GM18520 (cell line): ENCODE results near the gene SSR1.
"Not testable (repeated sequence)": the region's sequence is repeated elsewhere in the genome, so short reads cannot be mapped to it uniquely, and the experiment has no call there.

ENCODE experiments used
- ATAC-seq: cut with Tn5 transposase; IDR thresholded peaks from one replicate; pipeline ENCODE4 v1.9.1; 2021; ENCODE audit not compliant: unreplicated experiment

The SSR1 gene

DNA sequence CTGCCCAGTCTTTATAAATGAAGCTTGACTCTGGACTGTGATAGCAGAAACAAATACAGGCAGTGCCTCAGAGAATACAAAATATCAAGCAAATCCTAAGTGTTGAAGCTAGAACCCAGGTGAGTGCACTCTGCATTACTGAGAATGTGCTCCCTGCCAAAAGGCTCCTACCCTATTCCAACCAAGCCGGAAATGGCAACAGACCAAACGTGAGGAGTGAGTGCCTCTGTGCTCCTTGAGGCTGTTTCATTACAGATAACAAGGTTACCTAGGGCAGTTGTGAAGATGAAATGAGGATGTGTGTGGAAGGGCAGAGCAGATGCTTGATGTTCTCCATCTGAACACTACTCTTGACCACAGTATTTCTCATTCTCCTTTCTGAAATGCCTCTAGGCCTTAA is 29.3 kb downstream of the SSR1 start:
- no peak for ATAC-seq

DNA sequence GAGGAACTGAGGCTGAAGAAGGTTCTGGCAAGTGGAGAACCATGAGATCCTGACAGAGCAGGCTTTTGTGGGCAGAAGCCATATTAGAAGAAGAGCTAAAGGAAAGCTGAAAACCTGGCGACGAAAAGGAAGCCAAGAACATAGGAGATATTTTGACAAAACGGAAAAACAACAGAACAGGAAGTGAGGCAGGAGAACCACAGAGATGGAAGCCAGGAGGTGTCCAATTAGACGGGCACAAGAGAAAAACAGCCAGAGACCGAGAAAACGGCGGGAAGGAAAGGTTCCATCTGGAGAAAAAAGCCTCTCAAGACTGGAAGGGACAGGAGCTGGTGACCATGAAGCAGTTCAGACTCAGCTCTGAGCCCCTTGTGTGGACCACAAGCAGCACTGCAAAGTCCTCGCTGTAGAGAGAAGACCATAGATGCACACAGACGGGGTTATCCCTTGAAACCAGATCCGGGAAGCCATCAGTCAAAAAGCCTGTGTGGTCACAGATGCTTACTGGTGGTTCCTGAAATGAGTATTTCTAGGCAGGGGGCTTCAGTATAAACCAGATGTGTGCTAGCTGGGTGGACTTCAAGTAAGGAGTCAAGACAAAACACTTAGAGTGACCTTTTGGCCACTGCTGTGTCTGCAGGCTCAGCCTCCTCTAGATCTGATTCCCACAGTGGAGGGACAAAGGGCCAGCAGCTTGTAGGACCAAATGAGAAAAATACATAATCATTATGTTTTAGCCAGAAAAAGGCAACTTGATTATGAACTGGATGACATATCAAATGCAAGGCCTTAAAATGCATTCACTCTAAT is 30.7 kb downstream of the SSR1 start:
- ATAC-seq = no peak

DNA sequence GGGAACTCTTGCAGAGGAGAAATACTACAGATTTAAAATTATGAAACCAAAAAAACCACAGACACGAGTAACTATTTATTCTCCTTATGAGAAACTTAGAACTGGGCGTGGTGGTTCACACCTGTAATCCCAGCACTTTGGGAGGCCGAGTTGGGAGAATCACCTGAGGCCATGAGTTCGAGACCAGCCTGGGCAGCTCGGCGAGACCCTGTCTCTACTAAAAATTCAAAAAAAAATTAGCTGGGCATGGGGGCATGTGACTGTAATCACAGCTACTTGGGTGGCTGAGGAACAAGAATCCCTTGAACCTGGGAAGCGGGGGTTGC is 36.8 kb downstream of the SSR1 start:
- no peak for ATAC-seq

DNA sequence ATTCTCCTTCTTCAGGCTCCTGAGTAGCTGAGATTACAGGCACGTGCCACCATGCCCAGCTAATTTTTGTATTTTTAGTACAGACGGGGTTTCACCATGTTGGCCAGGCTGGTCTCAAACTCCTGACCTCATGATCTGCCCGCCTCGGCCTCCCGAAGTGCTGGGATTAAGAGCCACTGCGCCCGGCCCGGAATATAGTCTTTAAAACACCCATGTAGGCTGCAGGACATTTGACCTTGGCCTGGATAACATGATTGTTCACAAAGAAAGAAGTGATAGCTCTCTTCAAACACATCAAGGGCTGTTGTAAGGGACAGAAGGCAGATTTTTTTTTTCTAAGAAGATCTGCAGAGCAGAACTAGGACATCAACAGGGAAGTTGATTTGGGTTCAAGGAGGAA is 38.5 kb downstream of the SSR1 start:
- ATAC-seq = not testable (repeated sequence)

DNA sequence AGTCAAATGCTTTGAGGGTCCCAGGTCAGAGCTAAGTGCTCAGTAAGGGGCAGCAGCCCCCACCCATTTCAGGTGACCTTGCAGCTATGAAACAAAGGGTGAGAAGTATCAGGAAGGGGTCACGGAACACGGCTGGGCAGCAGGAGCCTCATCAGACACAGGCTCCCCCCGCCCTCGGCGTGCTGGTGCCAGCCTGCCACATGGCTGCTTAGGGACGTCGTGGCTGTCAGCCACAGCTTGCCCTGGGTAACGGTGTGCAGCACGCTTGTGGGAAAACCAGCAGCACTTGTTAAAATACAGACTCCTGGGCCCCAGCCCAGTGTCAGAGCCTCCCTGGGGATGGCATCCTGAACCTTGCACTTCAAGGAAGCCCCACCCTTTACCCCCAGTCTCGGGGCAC is 39.3 kb downstream of the SSR1 start:
- no peak for ATAC-seq

DNA sequence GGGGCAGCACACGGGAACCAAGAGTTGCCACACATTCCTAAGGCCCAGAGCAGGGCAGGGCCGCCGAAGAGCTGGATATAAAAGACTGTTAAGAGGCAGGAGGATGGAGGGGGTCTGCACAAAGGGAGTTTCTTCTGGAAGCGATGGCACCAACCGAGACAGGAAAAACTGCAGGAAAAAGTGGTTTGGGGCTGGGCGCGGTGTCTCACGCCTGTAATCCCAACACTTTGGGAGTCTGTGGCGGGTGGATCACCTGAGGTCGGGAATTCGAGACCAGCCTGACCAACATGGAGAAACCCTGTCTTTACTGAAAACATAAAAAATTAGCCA is 41.8 kb downstream of the SSR1 start:
- no peak for ATAC-seq

DNA sequence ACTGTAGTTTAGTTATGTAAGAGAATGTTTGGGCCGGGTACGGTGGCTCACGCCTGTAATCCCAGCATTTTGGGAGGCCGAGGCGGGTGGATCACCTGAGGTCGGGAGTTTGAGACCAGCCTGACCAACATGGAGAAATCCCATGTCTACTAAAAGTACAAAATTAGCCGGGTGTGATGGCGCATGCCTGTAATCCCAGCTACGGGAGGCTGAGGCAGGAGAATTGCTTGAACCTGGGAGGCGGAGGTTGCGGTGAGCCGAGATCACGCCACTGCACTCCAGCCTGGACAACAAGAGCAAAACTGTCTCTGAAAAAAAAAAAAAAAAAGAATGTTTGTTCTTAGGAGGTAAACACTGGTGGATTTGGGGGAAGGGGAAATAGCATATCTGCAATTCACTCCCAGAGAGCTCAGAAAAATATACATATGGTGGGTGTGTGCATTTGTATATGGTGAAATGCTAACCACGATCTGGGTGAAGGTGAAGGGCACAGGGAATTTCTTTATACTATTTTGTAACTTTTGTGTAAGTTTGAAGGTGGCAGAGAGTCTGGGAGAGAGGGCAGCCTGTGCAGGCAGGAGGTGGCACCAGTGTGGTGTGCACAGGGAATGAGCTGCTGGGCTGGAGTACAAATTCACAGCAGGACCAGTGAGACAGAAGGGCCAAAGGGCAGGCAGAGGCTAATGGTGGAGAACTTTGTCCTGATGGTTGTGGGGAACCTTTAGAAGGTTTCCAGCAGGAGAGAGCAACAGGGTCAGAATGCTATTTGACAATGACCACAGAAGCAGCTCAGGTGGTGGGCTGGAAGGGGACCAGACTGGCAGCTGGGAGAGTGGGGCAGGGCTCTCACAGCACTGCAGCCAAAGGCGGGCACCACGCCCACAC is 42.4 kb downstream of the SSR1 start:
- ATAC-seq = no peak

DNA sequence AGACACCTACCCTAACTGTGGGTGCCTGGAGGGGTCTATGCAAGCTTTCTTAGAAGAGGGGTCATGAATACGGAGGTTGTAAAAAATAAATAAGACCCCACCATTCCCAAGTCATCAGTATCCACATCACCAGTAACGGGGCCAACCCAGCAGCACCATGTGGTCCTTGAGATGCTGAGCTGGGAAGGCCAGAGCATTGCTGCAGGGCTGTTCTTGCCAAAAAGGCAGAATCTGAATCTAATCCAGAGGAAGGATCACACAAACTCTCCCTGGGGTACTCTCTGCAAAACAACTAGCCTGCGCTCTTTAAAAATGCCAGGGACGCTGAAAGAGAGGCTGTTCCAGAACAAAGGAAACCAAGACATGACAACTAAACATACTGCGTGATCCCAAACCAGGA is 43.2 kb downstream of the SSR1 start:
- ATAC-seq = no peak

DNA sequence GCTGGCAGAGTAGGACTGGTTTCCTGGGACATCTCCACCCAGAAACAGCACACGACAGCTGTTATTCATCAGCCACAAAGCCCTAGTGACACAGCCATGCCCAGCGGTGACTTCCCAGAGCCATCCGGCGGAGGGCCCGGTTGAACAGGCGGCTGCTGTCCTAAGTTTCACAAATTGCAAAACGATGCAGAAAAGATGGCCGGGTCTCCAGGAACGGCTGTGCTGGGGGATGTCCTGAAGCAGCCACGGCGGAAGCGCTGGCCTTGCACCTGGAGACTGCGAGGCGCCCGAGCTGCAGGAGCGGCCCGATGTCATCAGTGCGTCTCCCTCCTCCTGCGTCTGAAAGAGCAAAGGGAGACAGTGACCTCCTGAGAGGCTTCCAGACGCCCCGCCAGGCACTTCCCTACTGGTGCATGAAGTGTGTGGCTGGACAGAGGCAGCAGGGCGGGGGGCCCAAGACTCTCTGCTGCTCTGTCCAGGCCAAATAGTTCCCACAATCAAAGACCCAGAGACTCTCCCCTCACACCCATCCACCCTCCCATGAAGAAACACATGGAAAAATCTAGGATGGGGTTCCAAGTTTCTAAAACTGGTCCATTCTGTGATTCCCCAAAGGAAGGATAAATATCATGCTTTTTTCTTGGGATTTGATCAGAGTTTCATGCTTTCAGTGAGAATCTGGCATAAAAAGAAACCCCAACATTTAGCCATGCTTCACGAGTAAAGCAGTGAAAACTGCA is 44.0 kb downstream of the SSR1 start:
- no peak for ATAC-seq

DNA sequence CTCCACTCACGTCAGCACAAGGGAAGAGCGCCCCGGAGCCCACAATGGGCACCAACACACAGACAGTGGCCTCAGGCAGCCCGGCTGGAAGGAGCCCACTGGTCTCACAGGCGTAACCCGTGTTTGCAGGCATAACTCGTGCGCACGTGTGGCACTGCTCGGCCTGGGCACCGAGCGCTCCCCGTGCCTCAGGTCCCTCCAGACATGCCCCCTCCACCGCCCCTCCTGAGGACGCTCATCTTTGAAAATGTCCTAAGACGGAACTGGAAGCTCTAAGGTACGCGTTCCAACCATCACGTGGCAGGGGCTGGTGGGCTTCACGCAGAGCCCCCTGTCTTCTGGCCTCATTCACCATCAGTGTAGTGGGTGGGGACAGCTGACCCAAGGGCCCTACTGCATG is 44.6 kb downstream of the SSR1 start:
- ATAC-seq = no peak

DNA sequence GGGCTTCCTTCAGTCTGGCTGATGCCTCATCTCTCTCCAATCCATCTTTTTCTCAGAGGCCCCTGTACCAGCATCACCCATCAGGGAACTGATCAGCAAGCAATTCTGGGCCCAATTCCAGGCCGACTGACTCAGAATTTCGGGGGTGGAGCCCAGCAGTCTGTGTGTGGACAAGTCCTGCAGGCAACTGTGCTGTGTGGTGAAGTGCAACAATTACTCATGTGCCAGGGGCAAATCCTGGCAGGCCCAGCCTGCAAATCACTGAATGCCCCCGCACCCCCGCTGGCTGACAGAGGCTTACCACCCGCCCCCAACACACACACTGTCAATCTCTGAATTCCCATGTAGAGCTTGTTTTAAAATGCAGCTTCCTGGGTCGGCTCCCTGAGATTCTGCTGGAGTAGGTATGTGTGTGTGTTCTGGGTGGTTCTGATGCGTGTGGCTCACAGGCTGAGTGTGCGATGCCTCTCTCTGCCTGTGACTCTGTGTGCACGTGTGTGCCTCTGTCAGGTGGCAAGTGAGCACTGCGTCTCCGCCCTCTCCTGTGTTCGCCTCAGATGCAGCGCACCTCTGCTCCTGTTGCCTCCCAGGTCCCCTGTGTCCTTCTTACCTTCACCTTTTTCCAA is 45.4 kb downstream of the SSR1 start:
- no peak for ATAC-seq

DNA sequence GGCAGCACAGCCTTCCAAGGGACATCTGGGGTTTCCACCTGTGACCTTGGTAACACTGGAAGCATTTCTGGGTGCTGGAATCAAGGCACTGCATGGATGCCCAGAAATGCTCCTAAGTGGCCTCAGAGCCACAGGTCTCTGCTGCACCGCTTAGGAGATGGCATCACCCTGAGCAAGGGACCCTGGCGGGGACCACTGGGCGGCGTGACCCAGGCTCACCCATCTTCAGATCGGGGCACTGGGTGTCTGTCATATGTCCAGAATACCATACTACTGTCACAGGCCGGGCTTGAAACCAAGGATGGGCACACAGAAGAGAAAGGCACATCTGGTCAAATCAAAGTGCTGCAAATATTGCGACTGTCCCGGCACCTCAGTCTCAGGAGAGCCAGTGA is 45.9 kb downstream of the SSR1 start:
- ATAC-seq = no peak

DNA sequence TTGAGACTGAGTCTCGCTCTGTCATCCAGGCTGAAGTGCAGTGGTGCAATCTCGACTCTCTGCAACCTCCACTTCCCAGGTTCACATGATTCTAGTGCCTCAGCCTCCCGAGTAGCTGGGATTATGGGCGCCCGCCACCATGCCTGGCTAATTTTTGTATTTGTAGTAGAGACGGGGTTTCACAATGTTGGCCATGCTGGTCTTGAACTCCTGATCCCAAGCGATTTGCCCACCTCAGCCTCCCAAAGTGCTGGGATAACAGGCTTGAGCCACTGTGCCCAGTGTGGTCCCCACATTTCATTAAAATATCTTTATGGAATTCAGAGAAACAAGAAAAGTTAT is 47.6 kb downstream of the SSR1 start:
- ATAC-seq = not testable (repeated sequence)

DNA sequence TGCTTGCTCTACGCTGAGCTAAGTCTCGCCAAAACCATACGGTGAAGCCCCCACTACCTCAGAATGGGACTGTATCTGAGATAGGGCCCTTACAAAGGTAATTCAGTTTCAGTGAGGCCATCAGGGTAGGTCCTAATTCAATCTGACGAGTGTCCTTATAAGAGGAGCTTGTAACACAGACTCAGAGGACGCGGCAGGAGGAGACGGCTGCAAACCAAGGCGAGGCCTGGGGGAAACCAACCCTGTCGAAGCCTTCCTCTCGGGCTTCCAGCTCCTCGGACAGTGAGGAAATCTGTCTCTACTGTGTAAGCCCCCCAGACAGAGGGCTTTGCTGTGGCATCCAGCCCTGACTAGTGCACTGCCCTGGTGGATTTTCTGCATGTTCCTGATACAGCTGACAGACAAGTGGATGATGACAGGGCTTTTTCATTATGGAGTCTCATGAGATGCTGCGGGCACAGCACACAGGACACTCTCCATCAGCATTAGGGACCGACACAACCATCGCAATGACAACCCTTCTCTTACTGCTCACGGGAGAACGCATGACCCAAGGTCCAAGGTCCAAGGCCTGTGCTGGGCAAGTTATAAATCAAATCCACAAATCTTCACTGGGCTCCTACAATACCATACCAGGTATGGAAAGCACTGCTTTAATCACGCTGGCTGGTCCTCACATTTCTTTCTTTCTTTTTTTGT is 48.2 kb downstream of the SSR1 start:
- ATAC-seq = no peak

DNA sequence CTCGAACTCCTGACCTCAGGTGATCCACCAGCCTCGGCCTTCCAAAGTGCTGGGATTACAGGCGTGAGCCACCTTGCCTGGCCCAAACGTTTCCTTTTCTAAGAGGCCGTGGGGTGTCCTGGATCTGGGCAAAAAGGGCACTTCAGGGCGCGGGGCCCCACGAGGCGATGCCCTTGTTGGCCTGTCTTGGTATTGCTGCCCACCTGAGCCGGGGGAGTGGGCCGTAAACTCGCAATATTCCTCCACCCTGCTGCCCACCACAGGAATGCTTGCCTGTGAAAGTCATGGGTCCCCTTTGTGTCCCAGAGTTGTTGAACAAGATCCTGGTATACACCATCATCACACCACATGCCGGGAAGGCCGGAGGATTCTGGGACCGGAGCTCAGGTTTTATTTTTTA is 49.0 kb downstream of the SSR1 start:
- ATAC-seq = no peak

DNA sequence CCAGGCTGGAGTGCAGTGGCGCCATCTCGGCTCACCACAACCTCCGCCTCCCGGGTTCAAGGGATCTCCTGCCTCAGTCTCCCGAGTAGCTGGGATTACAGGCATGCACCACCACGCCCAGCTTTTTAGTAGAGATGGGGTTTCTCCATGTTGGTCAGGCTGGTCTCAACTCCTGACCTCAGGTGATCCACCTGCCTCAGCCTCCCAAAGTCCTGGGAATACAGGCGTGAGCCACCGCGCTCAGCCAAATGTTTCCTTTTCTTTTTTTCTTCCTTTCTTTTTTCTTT is 49.5 kb downstream of the SSR1 start:
- ATAC-seq = not testable (repeated sequence)

DNA sequence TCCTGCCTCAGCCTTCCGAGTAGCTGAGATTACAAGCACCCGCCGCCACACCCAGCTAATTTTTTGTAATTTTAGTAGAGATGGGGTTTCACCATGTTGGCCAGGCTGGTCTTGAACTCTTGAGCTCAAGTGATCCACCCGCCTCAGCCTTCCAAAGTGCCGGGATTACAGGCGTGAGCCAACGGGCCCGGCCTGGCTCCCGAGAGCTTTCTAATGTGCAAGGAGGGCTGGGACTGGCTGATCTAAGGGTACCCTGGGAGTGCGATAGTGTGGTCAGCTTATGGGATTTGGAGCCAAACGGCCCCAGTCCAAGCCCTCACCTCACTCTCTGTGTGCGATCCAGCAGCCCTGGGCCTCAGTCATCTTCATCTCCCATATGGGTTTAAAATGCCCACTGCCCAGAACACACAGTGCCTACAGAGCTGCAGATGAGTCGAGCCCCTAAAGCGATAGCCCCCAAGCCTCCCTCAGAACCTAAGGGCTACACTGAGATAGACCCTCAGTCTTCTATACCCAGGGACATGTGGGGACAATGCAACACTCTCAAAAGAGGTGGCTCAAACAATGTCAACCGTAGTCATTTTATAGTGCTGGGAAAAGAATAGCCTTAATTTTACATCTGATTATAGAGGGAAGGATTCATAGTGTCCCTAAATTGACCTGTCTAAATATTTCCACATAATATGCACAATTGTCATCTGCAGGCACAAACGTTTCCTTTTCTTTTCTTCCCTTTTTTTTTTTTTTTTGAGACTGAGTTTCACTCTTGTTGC is 50.1 kb downstream of the SSR1 start:
- no peak for ATAC-seq

DNA sequence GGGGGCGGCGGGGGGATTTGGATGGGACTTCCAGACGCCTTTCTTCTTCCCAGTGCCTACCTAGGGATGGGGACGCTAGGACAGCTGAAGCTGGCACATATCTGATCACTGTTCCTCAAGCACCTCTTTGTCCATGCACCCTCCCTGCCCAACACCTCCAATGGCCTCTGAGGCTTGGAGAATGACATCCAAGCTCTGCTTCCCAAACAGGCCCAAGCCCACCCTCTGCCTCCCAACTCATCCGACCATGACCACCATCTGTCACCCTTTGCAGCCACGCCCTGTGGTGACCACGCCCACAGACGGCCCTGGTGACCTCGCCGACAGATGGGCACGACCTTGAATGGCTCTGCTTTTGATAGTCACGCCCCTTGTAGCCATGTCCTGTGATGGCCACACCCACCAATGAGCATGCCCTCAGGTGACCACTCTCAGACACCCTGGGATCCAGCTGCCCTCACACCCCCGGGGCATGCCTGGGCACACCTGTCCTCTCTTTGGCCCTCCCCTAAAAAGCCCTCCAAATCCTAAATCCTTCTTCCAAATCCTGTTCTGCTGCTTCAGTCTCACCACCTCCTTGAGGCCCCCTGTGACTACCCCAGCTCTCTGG is 51.0 kb downstream of the SSR1 start:
- no peak for ATAC-seq

DNA sequence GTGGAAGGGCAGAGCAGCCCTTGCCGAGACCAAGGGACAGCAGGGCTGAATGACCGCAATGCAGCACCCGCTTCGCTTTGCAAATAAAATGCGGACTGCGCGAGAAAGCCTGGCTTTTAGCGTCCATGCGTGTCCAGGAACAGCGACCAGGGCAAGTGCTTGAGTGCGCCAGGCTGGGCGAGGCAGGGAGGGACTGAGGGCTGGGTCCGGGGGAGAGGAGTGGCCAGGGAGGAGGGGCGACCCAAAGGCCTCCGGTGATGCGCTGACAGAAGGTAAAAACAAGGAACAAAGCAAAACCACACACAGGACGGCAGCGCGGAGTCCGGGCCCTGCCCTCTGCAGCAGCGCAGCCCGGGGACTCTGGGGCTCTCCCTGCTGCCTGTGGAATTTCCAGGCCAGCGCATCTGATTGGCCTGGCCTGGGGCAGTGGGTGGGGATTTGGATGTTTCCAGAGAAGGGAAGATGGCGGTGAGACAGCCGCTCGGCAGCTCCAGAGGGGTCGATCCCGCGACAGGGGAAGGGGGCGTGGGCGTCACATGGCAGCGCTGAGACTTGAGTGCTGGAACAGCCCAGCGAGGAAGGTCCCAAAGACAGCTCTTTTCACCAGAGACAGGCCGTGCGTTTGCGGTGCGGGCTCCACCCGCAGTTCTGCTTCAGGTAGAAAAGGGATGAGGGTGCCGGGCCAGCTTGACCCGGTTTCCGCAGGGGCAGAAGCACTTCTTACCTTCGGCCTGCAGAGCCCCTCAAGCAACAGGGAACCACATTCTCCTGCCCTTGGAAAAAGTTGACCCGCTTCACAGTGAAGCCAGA is 51.8 kb downstream of the SSR1 start:
- no peak for ATAC-seq
